RKO (cell line): ENCODE data around the gene C4B.
"Not testable (repeated sequence)": the region's sequence is repeated elsewhere in the genome, so short reads cannot be mapped to it uniquely, and the experiment has no call there.

ENCODE experiments used
- DNase-seq: peaks from one replicate; pipeline ENCODE4 v3.0.0-alpha.2; 2016; ENCODE audit warnings: low spot score

Gene C4B

DNA sequence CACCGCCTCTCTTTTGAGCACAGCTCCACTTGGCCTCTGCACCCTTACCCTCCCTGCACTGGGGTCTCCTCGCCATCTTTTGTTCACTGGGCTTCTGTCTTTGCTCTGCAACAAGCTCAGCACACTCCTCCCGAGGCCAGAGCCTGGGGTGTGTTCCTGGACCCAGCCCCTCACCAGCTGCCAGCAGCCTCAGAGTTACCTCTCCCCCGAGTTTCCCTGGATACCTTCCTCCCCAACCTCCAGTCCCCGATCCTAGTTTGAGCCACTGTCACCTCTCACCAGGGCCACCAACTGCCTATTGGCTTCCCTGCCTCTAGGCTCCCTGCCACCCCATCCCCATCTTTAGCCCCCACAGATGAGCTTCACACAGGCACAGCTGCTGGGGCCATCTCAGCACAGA, 36.0 kb downstream of the C4B start:
- DNase-seq = no peak

DNA sequence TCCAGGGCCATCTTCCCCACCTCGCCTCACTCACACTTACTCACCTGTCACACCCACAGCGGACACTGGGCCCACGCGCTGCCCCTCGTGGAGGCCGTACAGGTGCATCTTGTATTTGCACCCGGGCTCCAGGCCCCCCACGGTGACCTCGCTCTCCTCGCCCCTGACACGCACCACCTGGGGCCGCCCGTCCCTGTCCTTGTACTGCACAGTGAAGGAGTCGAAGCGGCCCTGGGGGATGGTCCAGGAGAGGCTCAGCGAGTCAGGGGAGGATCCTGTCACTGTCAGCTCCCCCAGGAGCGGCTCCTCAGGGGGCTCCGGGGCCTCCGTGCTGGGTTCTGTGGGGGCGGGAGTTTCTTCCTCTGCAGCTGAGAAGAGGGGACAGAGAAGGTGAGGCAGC, 38.0 kb downstream of the C4B start:
- DNase-seq = not testable (repeated sequence)

DNA sequence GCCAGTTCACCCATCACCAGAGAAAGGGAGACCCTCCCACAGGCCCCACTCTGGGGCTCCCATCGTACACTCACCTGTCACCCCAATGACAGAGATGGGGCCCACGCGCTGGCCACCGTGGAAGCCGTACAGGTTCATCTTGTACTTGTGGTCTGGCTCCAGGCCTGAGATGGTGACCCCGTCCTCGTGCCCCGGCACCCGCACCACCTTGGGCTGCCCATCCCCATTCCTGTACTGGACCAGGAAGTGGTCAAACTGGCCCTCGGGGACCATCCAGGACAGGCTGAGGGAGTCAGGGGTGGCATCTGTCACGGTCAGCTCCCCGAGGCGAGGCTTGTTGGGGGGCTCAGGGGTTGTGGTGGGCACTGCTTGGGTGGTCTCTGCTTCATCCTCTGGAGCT, 38.7 kb downstream of the C4B start:
- not testable (repeated sequence) for DNase-seq

DNA sequence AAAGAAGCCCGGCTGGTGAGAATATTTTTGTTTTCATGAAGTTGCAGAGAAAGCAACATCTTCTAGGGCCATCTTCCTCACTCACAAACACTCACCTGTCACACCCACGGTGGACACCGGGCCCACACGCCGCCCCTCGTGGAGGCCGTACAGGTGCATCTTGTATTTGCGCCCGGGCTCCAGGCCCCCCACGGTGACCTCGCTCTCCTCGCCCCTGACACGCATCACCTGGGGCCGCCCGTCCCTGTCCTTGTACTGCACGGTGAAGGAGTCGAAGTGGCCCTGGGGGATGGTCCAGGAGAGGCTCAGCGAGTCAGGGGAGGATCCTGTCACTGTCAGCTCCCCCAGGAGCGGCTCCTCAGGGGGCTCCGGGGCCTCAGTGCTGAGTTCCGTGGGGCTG, 41.2 kb downstream of the C4B start:
- not testable (repeated sequence) for DNase-seq

DNA sequence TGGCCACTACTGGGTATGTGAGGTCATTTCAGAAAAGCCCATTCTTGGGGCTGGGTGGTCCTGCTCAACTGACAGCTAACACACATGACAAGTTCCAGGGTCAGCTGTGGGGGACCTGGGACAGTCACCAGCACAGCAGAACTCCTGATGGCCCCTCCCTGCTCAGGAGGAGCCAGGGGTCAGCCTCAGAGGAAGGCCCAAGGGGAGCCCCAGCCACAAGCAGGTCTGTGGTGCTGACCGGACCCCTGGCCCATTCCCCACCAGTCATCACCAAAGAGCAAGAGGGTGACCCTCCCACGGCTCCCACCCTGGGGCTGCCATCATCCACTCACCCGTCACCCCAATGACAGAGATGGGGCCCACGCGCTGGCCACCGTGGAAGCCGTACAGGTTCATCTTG, 41.7 kb downstream of the C4B start:
- no peak for DNase-seq

DNA sequence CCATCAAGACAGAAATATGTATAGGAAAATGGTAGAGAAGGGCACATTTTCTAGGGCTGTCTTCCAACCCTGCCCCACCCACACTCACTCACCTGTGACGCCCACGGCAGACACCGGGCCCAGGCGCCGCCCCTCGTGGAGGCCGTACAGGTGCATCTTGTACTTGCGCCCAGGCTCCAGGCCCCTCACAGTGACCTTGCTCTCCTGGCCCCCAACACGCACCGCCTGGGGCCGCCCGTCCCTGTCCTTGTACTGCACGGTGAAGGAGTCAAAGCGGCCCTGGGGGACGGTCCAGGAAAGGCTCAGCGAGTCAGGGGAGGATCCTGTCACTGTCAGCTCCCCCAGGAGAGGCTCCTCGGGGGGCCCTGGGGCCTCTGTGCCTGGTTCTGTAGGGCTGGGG, 43.4 kb downstream of the C4B start:
- DNase-seq = no peak

DNA sequence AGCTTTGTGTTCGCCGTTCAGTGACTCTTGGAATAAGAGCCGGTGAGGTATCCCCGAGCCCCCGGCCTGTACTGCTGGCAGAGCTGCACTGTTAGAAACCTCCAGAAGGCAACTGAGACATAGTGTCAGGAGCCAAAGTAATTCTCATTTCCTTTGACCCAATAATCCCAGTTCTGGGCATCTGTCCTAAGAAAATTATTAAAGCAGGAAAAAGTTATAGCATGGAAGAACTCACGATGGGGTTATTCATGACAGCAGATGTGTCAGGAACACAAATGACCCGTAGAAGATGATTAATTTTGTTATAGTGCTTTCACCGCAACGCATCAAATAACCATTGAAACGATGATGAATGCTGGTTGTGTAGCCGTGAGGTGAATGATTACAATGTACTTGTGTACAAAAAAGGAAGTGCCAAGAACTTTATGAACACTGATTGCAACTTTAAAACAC, 43.9 kb downstream of the C4B start:
- no peak for DNase-seq

DNA sequence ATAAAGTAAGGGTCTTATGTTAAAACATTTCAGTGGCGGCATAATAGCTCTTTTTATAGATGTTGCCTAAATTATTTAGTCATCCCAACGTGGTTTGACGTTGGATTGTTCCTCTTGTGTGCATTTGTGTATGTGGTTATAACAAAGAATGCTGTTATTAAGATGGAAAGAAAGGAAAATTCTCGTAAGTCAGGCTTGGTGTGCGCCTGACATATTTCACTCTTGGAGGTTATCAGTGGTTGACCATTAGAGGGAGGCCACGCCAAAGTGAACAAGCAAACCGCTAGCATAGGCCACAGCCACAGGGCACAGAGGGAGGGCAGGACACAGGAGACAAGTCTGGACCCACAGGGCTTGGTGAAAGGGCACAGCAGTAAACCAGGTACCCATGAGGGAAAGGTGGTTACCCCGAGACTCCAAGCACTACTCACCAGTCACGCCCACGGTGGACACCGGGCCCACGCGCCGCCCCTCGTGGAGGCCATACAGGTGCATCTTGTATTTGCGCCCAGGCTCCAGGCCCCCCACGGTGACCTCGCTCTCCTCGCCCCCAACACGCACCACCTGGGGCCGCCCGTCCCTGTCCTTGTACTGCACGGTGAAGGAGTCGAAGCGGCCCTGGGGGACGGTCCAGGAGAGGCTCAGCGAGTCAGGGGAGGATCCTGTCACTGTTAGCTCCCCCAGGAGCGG, 46.5 kb downstream of the C4B start:
- no peak for DNase-seq

DNA sequence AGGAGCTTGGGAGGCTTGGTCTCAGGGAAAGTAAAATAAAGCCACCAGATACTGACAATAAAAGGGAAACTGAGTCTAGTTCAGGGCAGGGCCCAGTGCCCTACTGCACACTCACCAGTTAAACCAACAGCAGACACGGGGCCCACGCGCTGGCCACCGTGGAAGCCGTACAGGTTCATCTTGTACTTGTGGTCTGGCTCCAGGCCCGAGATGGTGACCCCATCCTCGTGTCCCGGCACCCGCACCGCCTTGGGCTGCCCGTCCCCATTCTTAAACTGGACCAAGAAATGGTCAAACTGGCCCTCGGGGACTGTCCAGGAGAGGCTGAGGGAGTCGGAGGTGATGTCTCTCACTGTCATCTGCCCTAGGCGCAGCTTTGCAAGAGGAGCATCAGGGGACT, 50.1 kb downstream of the C4B start:
- DNase-seq = no peak

DNA sequence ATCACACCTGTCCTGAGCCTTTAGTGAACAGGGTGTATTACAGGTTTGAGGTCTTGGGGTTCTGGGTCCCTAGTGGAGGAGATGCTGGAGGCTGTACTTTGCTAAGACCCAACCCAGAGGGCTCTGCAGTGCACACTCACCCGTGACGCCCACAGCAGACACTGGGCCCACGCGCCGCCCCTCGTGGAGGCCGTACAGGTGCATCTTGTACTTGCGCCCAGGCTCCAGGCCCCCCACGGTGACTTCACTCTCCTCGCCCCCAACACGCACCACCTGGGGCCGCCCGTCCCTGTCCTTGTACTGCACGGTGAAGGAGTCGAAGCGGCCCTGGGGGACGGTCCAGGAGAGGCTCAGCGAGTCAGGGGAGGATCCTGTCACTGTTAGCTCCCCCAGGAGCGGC, 52.9 kb downstream of the C4B start:
- not testable (repeated sequence) for DNase-seq

DNA sequence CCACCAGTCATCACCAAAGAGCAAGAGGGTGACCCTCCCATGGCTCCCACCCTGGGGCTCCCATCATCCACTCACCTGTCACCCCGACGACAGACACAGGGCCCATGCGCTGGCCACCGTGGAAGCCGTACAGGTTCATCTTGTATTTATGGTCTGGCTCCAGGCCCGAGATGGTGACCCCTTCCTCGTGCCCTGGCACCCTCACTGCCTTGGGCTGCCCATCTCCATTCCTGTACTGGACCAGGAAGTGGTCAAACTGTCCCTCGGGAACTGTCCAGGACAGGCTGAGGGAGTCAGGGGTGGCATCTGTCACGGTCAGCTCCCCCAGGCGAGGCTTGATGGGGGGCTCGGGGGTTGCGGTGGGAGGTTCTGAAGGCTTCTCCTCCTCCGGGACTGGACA, 53.7 kb downstream of the C4B start:
- DNase-seq = not testable (repeated sequence)

DNA sequence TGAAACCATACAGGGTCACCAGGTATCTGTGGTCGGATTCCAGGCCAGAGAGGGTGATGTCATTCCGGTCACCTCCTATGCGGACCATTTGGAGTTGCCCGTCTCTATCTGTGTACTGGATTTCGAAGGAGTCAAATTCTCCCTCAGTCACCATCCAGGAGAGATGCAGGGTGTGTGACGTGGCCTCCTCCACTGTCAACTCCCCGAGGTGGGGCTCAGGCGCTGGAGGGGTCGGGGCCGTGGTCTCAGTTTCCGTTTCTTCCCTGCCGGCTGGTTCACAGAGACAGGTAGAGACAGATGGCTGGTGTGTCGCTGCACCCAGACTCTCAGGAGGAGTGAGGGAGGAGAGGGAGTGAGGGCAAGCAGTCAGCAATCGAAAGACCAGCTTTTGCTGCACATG, 54.3 kb downstream of the C4B start:
- DNase-seq = no peak

DNA sequence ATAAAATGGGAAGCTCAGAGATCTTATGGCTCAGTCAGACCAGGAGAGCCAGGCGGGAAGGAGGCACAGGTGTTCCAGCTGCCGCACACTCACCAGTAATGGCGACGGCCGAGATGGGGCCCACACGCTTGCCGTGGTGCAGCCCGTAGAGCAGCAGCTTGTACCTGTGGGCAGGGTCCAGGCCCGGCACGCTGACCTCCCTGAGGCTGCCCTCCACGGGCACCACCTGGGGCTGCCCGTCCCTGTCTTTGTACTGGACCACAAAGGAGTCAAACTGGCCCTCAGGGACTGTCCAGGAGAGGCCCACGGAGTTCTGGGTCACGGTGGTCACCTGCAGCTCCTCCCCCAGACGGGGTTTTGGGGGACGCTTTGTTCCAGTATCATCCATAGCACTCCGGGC, 54.9 kb downstream of the C4B start:
- no peak for DNase-seq

DNA sequence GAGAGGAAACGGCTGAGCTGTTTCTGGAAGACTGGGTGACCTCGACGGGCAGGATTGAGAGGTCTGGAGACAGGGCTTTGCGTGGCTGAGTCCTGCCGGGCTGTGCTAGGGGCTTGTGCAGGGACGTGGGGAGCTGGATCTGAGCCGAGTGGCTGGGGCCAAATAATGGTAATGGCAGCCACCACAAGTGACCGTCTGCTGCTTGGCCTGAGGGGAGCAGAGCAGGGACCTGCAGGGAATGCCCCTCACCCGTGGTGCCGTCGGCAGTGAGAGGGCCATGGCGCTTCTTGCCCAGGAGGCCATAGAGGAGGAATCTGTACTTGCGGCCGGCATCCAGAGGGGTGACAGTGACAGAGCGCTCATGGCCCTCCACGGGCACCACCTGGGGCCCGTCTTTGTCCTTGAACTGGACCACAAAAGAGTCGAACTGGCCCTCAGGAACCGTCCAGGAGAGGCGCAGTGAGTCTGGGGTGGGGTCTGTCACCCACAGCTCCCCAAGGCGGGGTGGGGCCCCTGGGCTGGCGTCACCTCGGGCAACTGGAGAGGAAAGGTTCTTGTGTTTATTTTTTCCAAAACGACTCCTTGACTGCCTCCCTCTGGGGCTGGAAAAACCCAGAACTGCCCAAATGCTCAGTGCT, 55.4 kb downstream of the C4B start:
- DNase-seq = no peak

DNA sequence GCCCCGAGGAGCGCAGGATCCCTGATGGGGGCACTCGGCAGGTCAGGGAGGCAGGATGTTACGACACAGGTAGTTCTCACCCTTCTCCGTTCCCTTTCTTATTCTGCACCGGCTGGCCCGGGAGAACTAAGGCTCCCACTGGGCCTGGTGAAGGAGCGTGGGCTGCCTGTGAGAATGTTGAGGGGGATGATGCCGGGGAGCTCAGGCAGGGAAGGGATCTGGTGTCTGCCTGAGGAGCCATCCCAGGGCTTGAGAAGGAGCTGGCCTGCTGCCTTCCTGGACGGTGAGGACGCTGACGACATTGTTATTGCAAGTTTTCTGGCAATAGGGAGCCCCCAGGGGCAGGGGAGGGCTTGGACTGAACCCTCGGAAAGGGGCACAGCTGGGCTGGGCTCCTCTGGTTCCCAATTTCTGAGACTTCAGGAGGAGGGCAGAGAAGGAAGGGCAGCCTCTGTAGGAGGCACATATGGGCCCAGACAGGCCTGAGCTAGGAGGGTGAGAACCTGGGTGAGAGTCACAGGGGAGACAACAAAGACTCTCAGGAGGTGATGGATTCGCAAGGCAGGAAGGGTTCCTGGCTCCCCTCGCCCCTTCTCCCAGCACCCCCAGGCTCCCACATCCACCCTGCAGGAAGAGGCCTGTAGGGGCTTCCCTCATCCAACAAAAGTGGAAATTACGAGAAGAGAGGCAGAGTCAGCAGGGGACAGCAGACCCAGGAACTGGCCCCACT, 56.4 kb downstream of the C4B start:
- no peak for DNase-seq

DNA sequence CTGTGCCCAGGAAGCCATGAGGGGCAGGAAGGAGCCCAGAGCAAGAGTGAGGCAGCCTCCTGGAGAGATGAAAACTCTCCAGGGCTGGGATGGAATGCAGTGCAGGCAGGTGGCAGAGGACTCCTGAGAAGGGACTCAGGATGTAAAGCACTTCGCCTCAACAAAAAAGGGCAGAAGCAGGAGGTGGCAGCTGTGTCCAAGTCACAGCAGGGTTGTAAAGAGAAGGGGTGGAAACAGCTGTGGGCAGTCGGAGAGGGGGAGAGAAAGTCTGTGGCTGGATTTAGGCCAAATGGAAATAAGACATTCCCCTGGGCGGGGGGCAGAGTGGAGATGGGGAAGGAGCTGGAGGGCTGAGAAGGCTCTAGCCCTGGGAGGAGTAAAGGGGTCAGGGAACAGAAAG, 58.5 kb downstream of the C4B start:
- DNase-seq = no peak

DNA sequence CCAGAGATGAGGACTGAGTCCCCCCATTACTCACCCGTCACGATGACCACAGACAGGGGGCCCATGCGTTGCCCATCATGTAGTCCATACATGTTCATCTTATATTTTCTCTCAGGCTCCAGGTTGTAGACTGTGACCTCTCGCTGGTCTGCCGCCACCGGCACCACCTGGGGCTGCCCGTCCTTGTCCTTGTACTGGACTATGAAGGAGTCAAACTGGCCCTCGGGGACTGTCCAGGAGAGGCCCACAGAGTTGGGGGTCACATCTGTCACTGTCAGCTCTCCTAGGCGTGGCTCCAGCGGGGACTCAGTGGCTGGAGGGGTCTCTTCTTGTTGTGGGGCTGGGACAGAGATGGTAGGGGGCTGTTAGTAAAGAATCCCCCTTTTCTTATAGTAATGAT, 59.0 kb downstream of the C4B start:
- DNase-seq = no peak

DNA sequence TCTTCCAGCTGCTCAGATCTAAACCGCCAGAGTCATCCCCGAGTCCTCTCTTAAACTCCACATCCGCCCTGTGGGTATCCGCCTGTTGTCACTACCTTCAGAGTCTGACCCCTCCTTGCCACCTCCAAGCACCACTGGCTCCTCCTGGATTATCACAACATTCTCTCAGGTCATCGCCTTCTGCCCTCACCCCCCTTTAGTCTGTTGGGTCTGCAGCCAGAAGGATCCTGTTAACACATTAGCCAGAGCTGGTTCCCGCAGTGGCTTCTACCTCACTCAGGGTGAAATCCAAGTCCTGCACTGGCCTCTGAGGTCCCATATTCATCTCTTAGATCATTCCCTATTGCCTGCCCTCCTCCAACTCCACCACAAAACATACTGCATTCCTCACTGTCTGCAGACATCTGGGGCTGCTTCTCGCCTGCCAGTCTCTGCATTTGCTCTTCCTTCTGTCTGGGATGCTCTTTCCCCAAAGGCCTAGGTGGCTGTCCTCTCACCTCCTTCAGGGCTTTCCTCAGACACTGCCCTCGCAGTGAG, 60.5 kb downstream of the C4B start:
- DNase-seq = no peak

DNA sequence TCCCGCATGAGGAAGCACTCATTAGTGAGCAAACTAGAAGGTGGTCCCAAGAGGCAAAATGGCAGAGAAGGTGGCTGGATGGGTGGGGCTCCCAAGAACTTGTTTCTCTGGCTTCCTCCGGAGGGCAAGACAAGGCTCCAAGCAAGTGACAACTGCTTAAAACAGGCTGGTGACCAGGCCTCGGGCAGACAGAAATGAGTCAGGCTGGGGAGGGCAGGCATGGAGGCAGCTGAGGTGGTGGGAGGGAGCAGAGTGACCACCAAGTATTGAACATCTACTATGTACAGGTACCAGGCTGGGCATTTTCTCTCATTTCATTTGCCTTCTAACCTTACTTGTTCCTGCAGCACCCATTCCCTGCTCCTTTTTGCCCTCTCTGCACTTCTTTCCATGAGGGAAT, 61.2 kb downstream of the C4B start:
- DNase-seq = no peak

DNA sequence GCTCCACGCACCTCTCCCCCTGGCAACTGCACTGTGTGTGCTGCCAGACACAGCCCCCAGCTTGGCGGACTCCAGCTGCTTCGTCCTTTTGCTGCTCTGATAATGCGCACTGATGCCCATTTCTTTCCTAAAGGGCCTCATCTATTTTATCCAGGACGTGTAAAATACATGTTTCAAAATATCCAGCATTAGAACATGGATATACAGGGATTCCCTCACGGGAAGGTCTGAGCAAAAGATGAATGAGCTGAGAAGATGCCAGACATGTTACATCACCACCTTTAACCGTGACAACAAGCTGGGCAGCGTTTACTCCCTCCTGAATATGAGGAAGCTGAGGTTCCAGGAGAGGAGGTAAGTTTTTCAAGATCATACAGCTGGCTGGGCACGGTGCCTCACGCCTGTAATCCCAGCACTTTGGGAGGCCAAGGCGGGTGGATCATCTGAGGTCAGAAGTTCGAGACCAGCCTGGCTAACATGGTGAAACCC, 61.8 kb downstream of the C4B start:
- no peak for DNase-seq

DNA sequence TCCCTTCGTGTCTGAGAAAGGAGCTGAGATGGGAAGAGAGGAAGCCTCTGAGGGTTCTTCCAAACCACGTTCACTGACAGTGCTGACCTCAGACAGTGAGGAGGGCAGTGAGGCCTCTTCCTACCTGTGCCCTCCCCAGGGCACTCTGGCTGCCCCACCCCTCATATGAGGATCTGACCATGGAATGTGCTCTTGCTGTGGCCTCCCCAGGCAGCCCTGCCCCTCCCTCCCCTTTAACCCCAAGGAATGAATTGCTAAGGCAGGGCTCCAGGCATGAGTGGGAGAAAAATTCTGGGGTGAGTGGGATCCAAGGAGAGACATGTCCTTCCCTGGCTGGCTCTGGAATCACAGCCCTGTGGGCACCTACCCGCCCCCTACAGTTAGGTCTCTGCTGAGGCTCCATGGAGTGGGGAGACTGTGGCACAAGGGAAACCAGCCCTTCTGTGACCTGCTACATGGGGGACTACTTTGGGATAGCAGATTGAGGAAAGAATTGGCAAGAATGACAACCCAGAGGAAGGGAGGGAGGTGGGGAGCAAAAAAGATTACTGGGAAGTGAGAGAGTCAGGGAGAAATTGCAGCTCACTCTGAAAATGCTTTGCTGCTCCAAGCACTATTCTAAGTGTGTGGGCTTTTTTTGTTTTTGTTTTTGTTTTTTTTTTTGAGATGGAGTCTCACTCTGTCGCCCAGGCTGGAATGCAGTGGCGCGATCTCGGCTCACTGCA, 65.1 kb downstream of the C4B start:
- DNase-seq = no peak
